Ovary (tissue), 9 donors: ENCODE results near the gene SLC6A2. TPM values are rescaled to one million over a fixed set of nuclear protein-coding genes. Genes with fewer than 3 reads are reported as not detected.

Experiments used
- DNase-seq, 5 donors: peaks; one replicate each; pipeline ENCODE4 v3.0.0-alpha.2; 2019 to 2020
- H3K27ac ChIP-seq, 2 donors: fragments of 200-600 bp; one replicate each; pipeline versions ENCODE4 v1.5.1 to v1.8.0; 2019 to 2022
- H3K27me3 ChIP-seq: fragments of 200-600 bp; one replicate; pipeline ENCODE4 v1.8.0; 2022
- H3K36me3 ChIP-seq: fragments of 200-600 bp; sonication (generic); one replicate; pipeline ENCODE4 v1.5.1; 2019
- H3K4me1 ChIP-seq: one replicate; pipeline ENCODE4 v1.8.1; 2013; ENCODE audit warnings: mild to moderate bottlenecking, moderate library complexity; ENCODE audit not compliant: insufficient read depth
- H3K4me3 ChIP-seq: fragments of 200-600 bp; sonication (generic); one replicate; pipeline ENCODE4 v1.5.1; 2017
- H3K9me3 ChIP-seq, 2 donors: fragments of 200-600 bp in 1 of 2; sonication (generic) in 1 of 2; one replicate each; pipeline versions ENCODE4 v1.5.1 to v1.8.1; 2013 to 2019; ENCODE audit warnings: mild to moderate bottlenecking in 1 of 2, moderate library complexity in 1 of 2
- EP300 ChIP-seq: sonication (generic); formaldehyde crosslinking; IDR thresholded peaks from one replicate; pipeline ENCODE4 v1.6.1; 2017; ENCODE audit warnings: antibody characterized with exemption
- POLR2A ChIP-seq: fragments of 450-650 bp; IDR thresholded peaks from one replicate; pipeline ENCODE4 v1.6.1; 2017; ENCODE audit warnings: antibody characterized with exemption, mild to moderate bottlenecking, moderate library complexity
- whole genome bisulfite sequencing, 3 donors: extraction: QIAGEN DNeasy Blood & Tissue Kit in 1 of 3; methylation state at CpG; one replicate each; pipeline versions ENCODE4 v1.1.5 to v1.1.7; 2013 to 2017; 5-methylcytosine and 5-hydroxymethylcytosine counted together
- intact Hi-C, 4 donors: fragments of 100-400 bp; cut with DNase I; formaldehyde crosslinking; loops; one replicate each; pipeline versions ENCODE4 v1.11.0 to v1.15.1; 2022 to 2023
- polyA plus RNA-seq, 2 donors: library from polyadenylated mRNA; stranded (reverse); fragments of 200-250 nt in 1 of 2; fragments of 350-450 nt in 1 of 2; fragmentation: Illumina TruSeq in 1 of 2; extraction: RNeasy Lipid Tissue Mini Kit (QIAGEN cat#74804) in 1 of 2; gene quantifications; one replicate each; pipeline ENCODE4 v1.2.3, GENCODE V29; 2013 to 2014
- total RNA-seq, 7 donors: library from RNA; depleted of rRNA in 2 of 7; stranded (reverse); fragments of >200 nt in 2 of 7; fragmentation: NEBNext Ultra II Directional in 3 of 7; extraction: Animal tissue kit (Norgen Biotek cat#: 25700) in 3 of 7; gene quantifications; one replicate each; pipeline versions ENCODE4 v1.1.0 to v1.2.4, GENCODE V29; 2016 to 2023
- TF ChIP-seq, protein P1 (sequence below), 3 donors: fragments of 450-650 bp in 2 of 3; fragments of 200-600 bp in 1 of 3; IDR thresholded peaks; one replicate each; pipeline versions ENCODE4 v1.5.1 to v1.8.0; 2016 to 2022; ENCODE audit warnings: antibody characterized with exemption in 3 of 3, mild to moderate bottlenecking in 1 of 3
- donor health status: DM: no; HTN: no; CAD: no; lungs with moderate emphysema.
- donor health status: DM: no; HTN: no; CAD: no.
- donor health status: Bipolar disorder and iron deficiency.
- donor health status: DM: yes; HTN: yes; CAD: no.
- donor health status: DM: no; HTN: no; CAD: no.
- donor health status: DM: yes; HTN: yes; CAD: no.

The SLC6A2 gene
- total and polyA plus RNA-seq, 9 donors, result 0.08 to 0.36 (median 0.21) TPM; not detected in 3

- DNase-seq, result no peak
- TF ChIP-seq, protein P1, sequence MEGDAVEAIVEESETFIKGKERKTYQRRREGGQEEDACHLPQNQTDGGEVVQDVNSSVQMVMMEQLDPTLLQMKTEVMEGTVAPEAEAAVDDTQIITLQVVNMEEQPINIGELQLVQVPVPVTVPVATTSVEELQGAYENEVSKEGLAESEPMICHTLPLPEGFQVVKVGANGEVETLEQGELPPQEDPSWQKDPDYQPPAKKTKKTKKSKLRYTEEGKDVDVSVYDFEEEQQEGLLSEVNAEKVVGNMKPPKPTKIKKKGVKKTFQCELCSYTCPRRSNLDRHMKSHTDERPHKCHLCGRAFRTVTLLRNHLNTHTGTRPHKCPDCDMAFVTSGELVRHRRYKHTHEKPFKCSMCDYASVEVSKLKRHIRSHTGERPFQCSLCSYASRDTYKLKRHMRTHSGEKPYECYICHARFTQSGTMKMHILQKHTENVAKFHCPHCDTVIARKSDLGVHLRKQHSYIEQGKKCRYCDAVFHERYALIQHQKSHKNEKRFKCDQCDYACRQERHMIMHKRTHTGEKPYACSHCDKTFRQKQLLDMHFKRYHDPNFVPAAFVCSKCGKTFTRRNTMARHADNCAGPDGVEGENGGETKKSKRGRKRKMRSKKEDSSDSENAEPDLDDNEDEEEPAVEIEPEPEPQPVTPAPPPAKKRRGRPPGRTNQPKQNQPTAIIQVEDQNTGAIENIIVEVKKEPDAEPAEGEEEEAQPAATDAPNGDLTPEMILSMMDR (IDR thresholded peaks at IDR 0.05), result no peak
- TF ChIP-seq EP300 (no peak), POLR2A (no peak)
- Histone ChIP-seq H3K27me3 (no peaks in the 10 kb centered on the region), H3K27ac (no peak overlapping the region), H3K9me3 (no peaks in the 10 kb centered on the region), H3K4me1 (no peaks in the 10 kb centered on the region), H3K36me3 (no peaks in the 10 kb centered on the region), H3K4me3 (no peak overlapping the region)
- WGBS, 3 donors, result 84 to 94% (median 89%) methylated on average over 2 of the region's 2 CpGs
- intact Hi-C loops, result no loop called here
These were observed 2.7 kb upstream of the SLC6A2 start for GRCh38 chr16:55653106-55653505.

GRCh38 chr16:55655381-55655896 lies 349 bp upstream of the SLC6A2 start:
- Histone ChIP-seq H3K27ac (no peak overlapping the region), H3K4me3 (no peak overlapping the region), H3K36me3 (no peaks in the 10 kb centered on the region), H3K4me1 (no peaks in the 10 kb centered on the region), H3K9me3 (no peaks in the 10 kb centered on the region), H3K27me3 (no peaks in the 10 kb centered on the region)
- TF ChIP-seq EP300, result no peak
- no peak for TF ChIP-seq POLR2A
- TF ChIP-seq, protein P1 (IDR thresholded peaks at IDR 0.05), result no peak
- 4 to 9% (median 8%) methylated on average over 20 to 29 of the region's 29 CpGs for WGBS, 3 donors
- intact Hi-C loops, result no loop called here
- no peak for DNase-seq

DNA sequence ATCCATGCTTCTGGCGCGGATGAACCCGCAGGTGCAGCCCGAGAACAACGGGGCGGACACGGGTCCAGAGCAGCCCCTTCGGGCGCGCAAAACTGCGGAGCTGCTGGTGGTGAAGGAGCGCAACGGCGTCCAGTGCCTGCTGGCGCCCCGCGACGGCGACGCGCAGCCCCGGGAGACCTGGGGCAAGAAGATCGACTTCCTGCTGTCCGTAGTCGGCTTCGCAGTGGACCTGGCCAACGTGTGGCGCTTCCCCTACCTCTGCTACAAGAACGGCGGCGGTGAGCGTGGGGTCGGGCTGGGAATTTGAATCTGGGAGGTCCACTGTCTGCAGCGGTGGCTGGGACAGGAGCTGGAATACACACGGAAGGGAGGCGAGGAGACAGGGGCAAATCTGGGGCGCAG lies 904 bp downstream of the SLC6A2 start:
- Histone ChIP-seq H3K27me3 (no peaks in the 10 kb centered on the region), H3K4me1 (no peaks in the 10 kb centered on the region), H3K4me3 (no peak overlapping the region), H3K9me3 (no peaks in the 10 kb centered on the region), H3K36me3 (no peaks in the 10 kb centered on the region), H3K27ac (no peak overlapping the region)
- no peak for DNase-seq
- WGBS, 3 donors, result 4 to 11% (median 9%) methylated on average over 17 to 37 of the region's 37 CpGs
- intact Hi-C loops, result no loop called here
- TF ChIP-seq POLR2A (no peak), EP300 (no peak)
- TF ChIP-seq, protein P1 (IDR thresholded peaks at IDR 0.05), result no peak

- H3K27ac ChIP-seq, result no peak overlapping the region
- H3K4me1 ChIP-seq, result no peaks in the 10 kb centered on the region
- H3K36me3 ChIP-seq, result no peaks in the 10 kb centered on the region
- intact Hi-C loops, result no loop called here
- H3K27me3 ChIP-seq, result no peaks in the 10 kb centered on the region
- TF ChIP-seq, protein P1 (IDR thresholded peaks at IDR 0.05), result no peak
- TF ChIP-seq EP300, result no peak
- TF ChIP-seq POLR2A, result no peak
- H3K4me3 ChIP-seq, result no peak overlapping the region
- 78 to 95% (median 92%) methylated on average over 3 of the region's 3 CpGs for WGBS, 3 donors
- DNase-seq, result no peak
- no peaks in the 10 kb centered on the region for H3K9me3 ChIP-seq
These were observed 1.8 kb downstream of the SLC6A2 start for GRCh38 chr16:55657616-55658015.
